IMR-90 (cell line): ENCODE data around the gene TSTD1. TPM values are rescaled to one million over a fixed set of nuclear protein-coding genes. Genes with fewer than 3 reads are reported as not detected.

Experiments used
- ATAC-seq: fragments of 200-7000 bp; cut with Tn5 transposase; 2 replicates; pipeline ENCODE4 v1.9.1; 2020; ENCODE audit warnings: low read depth, mild to moderate bottlenecking, moderate library complexity
- BruUV-seq: library from RNA; stranded (reverse); fragments of 400-500 nt; replicated peaks from 2 replicates; lab custom pipeline; 2021; lab: Mats Ljungman, UMichigan
- CTCF ChIA-PET: fragments of 300-600 bp; formaldehyde crosslinking; extraction: SDS; loops from one replicate; lab custom pipeline; 2021; ENCODE audit warnings: antibody characterized with exemption; lab: Yijun Ruan, JAX
- POLR2A ChIA-PET: fragments of 300-600 bp; sonication (Branson Sonifier 250); formaldehyde crosslinking; loops from one replicate; lab custom pipeline; 2022; ENCODE audit warnings: antibody characterized with exemption; ENCODE audit not compliant: unreplicated experiment; lab: Charles Lee
- DNase-seq: peaks from one replicate; pipeline ENCODE4 v3.0.0; 2013
- H2AFZ ChIP-seq: replicated peaks from 2 replicates; pipeline ENCODE3; 2013; ENCODE audit warnings: low read length, mild to moderate bottlenecking; ENCODE audit not compliant: poor library complexity
- H2AK5ac ChIP-seq: 2 replicates; pipeline ENCODE4 v1.6.1; 2013; ENCODE audit warnings: low read depth, low read length, inconsistent platforms
- H2AK9ac ChIP-seq: replicated peaks from 2 replicates; pipeline ENCODE3; 2013; ENCODE audit warnings: mild to moderate bottlenecking, low read depth, low read length, moderate library complexity; ENCODE audit not compliant: poor library complexity
- H2BK120ac ChIP-seq: 2 replicates; pipeline ENCODE4 v1.6.1; 2013; ENCODE audit warnings: low read depth, low read length, inconsistent platforms
- H2BK15ac ChIP-seq: 3 replicates; pipeline ENCODE4 v1.6.1; 2013; ENCODE audit warnings: low read depth, low read length, inconsistent platforms
- H2BK20ac ChIP-seq: 2 replicates; pipeline ENCODE4 v1.6.1; 2013; ENCODE audit warnings: low read depth, mild to moderate bottlenecking, inconsistent platforms, low read length, moderate library complexity
- H2BK5ac ChIP-seq: 2 replicates; pipeline ENCODE4 v1.6.1; 2013; ENCODE audit warnings: mild to moderate bottlenecking, low read depth, low read length, inconsistent platforms; ENCODE audit not compliant: poor library complexity, severe bottlenecking
- H3K14ac ChIP-seq: replicated peaks from 2 replicates; pipeline ENCODE4 v1.6.1; 2013; ENCODE audit warnings: low read depth, low read length, inconsistent platforms
- H3K18ac ChIP-seq: 2 replicates; pipeline ENCODE4 v1.6.1; 2013; ENCODE audit warnings: low read depth, low read length, control low read depth
- H3K23ac ChIP-seq: 2 replicates; pipeline ENCODE4 v1.6.1; 2013; ENCODE audit warnings: low read depth, low read length, inconsistent platforms
- H3K27ac ChIP-seq: 2 replicates; pipeline ENCODE4 v1.5.1; 2013; ENCODE audit warnings: mild to moderate bottlenecking, control low read depth, low read length; ENCODE audit not compliant: insufficient read depth
- H3K27me3 ChIP-seq: 2 replicates; pipeline ENCODE4 v1.6.1; 2013; ENCODE audit warnings: low read length; ENCODE audit not compliant: control insufficient read depth, insufficient read depth
- H3K36me3 ChIP-seq: 2 replicates; pipeline ENCODE4 v1.6.1; 2013; ENCODE audit warnings: low read length, mixed read lengths; ENCODE audit not compliant: control insufficient read depth, insufficient read depth
- H3K4ac ChIP-seq: 2 replicates; pipeline ENCODE4 v1.6.1; 2013; ENCODE audit warnings: low read depth, low read length, inconsistent platforms
- H3K4me1 ChIP-seq: 2 replicates; pipeline ENCODE4 v1.6.1; 2013; ENCODE audit warnings: low read length, mixed read lengths; ENCODE audit not compliant: control insufficient read depth, insufficient read depth
- H3K4me2 ChIP-seq: 2 replicates; pipeline ENCODE4 v1.6.1; 2013; ENCODE audit warnings: low read depth, mild to moderate bottlenecking, control low read depth, low read length, moderate library complexity
- H3K4me3 ChIP-seq: 2 replicates; pipeline ENCODE4 v1.5.1; 2013; ENCODE audit warnings: low read depth, mild to moderate bottlenecking, control low read depth, low read length, moderate library complexity; ENCODE audit not compliant: insufficient read depth
- H3K56ac ChIP-seq: 2 replicates; pipeline ENCODE4 v1.6.1; 2013; ENCODE audit warnings: low read length, inconsistent platforms; ENCODE audit not compliant: insufficient read depth; ENCODE audit errors: extremely low read depth
- H3K79me1 ChIP-seq, 2 experiments: 2 replicates each; pipeline ENCODE4 v1.6.1; 2013; ENCODE audit warnings: low read length in 2 of 2, inconsistent platforms in 1 of 2, low read depth in 1 of 2
- H3K9ac ChIP-seq: 2 replicates; pipeline ENCODE4 v1.6.1; 2013; ENCODE audit warnings: low read depth, low read length, control low read depth
- H3K9me1 ChIP-seq: 2 replicates; pipeline ENCODE4 v1.6.1; 2013; ENCODE audit warnings: low read length, inconsistent platforms; ENCODE audit not compliant: insufficient read depth
- H3K9me3 ChIP-seq: 2 replicates; pipeline ENCODE4 v1.6.1; 2013; ENCODE audit warnings: low read length; ENCODE audit not compliant: control insufficient read depth, insufficient read depth
- H4K20me1 ChIP-seq: 2 replicates; pipeline ENCODE4 v1.6.1; 2013; ENCODE audit warnings: low read length, inconsistent platforms; ENCODE audit not compliant: insufficient read depth
- H4K5ac ChIP-seq: 2 replicates; pipeline ENCODE4 v1.6.1; 2013; ENCODE audit warnings: mild to moderate bottlenecking, low read depth, low read length, control low read depth
- H4K8ac ChIP-seq, 2 experiments: 2 replicates each; pipeline ENCODE4 v1.6.1; 2013; ENCODE audit warnings: low read depth in 2 of 2, low read length in 2 of 2, control low read depth in 1 of 2, inconsistent platforms in 1 of 2
- H4K91ac ChIP-seq: 2 replicates; pipeline ENCODE4 v1.6.1; 2013; ENCODE audit warnings: low read depth, low read length, inconsistent platforms; ENCODE audit not compliant: insufficient read depth
- MAZ ChIP-seq: IDR thresholded peaks from 2 replicates; pipeline ENCODE4 v1.6.1; 2012; ENCODE audit warnings: low read depth, mild to moderate bottlenecking, low read length, improper control_type of control experiment, moderate library complexity, borderline replicate concordance
- WGBS, 2 experiments: methylation state at CpG; one replicate each; pipeline versions ENCODE4 v1.1.5 to v1.1.7; 2013; ENCODE audit warnings: missing lambda C conversion rate in 2 of 2; ENCODE audit not compliant: insufficient read length in 1 of 2; ENCODE audit errors: extremely low coverage in 2 of 2; 5-methylcytosine and 5-hydroxymethylcytosine counted together
- dilution Hi-C: fragments of 300-500 bp; cut with HindIII; formaldehyde crosslinking; loops from one replicate; pipeline ENCODE4 v1.14.3; 2018; ENCODE audit warnings: low sequenced_read_pairs; ENCODE audit not compliant: unreplicated experiment
- in situ Hi-C: fragments of 300-500 bp; cut with MboI; formaldehyde crosslinking; loops from 3 replicates; pipeline ENCODE4 v1.14.3; 2019; ENCODE audit warnings: low sequenced_read_pairs, inconsistent platforms, mixed read lengths
- intact Hi-C: fragments of 100-400 bp; cut with micrococcal nuclease; formaldehyde crosslinking; loops from 2 replicates; pipeline ENCODE4 v1.10.0; 2022
- polyA plus RNA-seq, 3 experiments: library from polyadenylated mRNA; depleted of rRNA; stranded (reverse); fragments of >200 nt; gene quantifications; 2 replicates each; pipeline ENCODE4 v1.2.3, GENCODE V29; 2012; ENCODE audit warnings: low replicate concordance in 1 of 3
- total RNA-seq: library from RNA; depleted of rRNA; stranded (reverse); fragments of >200 nt; gene quantifications from 2 replicates; pipeline ENCODE4 v1.2.3, GENCODE V29; 2012

Gene TSTD1
- total and polyA plus RNA-seq, 2 of the 4 experiments (the other 2 are of a cell fraction) = 0.21 TPM; not detected in 1

DNA sequence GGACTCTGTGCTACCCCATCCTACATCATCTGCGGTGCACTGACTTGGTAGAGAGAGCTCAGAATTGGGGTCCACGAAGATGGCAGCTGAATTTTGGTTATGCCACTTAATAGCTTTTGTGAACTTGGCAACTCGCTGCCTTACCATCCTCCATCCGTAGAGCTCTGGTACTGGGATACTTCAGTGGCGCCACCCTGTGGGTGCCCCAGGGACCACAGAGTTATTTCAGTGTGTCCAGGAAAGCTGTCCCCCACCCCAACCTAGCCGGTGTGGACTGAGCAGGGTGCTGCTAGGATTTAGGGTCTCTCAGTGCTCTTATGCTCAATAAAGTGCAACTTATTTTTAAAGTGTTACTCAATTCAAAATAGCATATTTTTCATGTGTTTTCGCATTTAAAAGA lies 16.0 kb upstream of the TSTD1 start:
- no peak overlapping the region for H4K91ac ChIP-seq
- H2AK5ac ChIP-seq = no peak overlapping the region
- no peaks in the 10 kb centered on the region for H3K9me3 ChIP-seq
- H3K4me3 ChIP-seq = no peak overlapping the region
- H2BK15ac ChIP-seq = no peak overlapping the region
- no peaks in the 10 kb centered on the region for H3K79me1 ChIP-seq
- no peaks in the 10 kb centered on the region for H4K20me1 ChIP-seq
- no peak for ATAC-seq
- no peak overlapping the region for H3K4me2 ChIP-seq
- no peaks in the 10 kb centered on the region for H3K9me1 ChIP-seq
- H2BK120ac ChIP-seq = no peak overlapping the region
- no peak overlapping the region for H4K5ac ChIP-seq
- no peak for TF ChIP-seq MAZ
- H2AK9ac ChIP-seq = no peak overlapping the region
- H3K4ac ChIP-seq = no peak overlapping the region
- H2BK20ac ChIP-seq = no peak overlapping the region
- no peak for DNase-seq
- dilution Hi-C loops = no loop called here
- H3K18ac ChIP-seq = no peak overlapping the region
- H3K23ac ChIP-seq = no peak overlapping the region
- H3K4me1 ChIP-seq = no peaks in the 10 kb centered on the region
- in situ Hi-C loops = no loop called here
- no CpG with 5 or more reads among the region's 7 CpGs for WGBS, 2 experiments
- H3K9ac ChIP-seq = no peak overlapping the region
- H3K56ac ChIP-seq = no peak overlapping the region
- H3K14ac ChIP-seq = no peak overlapping the region
- POLR2A ChIA-PET = no interaction called here
- intact Hi-C loops = no loop called here
- CTCF ChIA-PET = no interaction called here
- BruUV-seq = no TSS peak
- H2AFZ ChIP-seq = no peak overlapping the region
- no peaks in the 10 kb centered on the region for H3K36me3 ChIP-seq
- no peak overlapping the region for H3K27ac ChIP-seq
- 0 out of 2 replicates have a peak, but pooled peaks cover 2% of the 10 kb centered on the region for H3K27me3 ChIP-seq
- H4K8ac ChIP-seq = no peak overlapping the region
- H2BK5ac ChIP-seq = no peak overlapping the region
